ENCODE results near the gene JADE3. TPM values are rescaled to one million over a fixed set of nuclear protein-coding genes. Genes with fewer than 3 reads are reported as not detected.

JADE3 gene
- 1 to 10 TPM; 5.1 to 7.3 (median 5.9) TPM for total RNA-seq (2021; fragmentation: NEBNext Ultra II Directional; extraction: Animal tissue kit (Norgen Biotek cat#: 25700))
- long read RNA-seq, full-length matches to known transcripts = 1 of 2 reads
- long read RNA-seq, partial matches to known transcripts = 1 of 2 reads
- long read RNA-seq, other reads (novel, unspliced or antisense) = 0 of 2 reads

- Mint-ChIP-seq H3K36me3 (ENCODE audit: low read depth) (no peaks in the 10 kb centered on the region), H3K27me3 (ENCODE audit: insufficient read depth) (peaks cover 5% of the 10 kb centered on the region; the same call in 1 of the 2 replicates), H3K9me3 (no peaks in the 10 kb centered on the region), H3K4me1 (ENCODE audit: low read depth) (peaks cover 8% of the 10 kb centered on the region; the same call in 1 of the 2 replicates), H3K4me3 (peak within 1 kb of the TSS; percentile 93), H3K27ac (no peak within 1 kb of the TSS)
- peak; percentile 34 for DNase-seq
- TF ChIP-seq CTCF (IDR thresholded peaks at IDR 0.05) = no peak
Measured at GRCh38 chrX:46912098-46912602, at the start of gene JADE3. Gene JADE3, plus strand, starts transcription at chrX:46912421. Its CDS starts 72,474 bp downstream, at chrX:46984895.

- Mint-ChIP-seq H3K27ac (peak overlapping the region; percentile 17; the same call in 1 of the 2 replicates), H3K4me1 (ENCODE audit: low read depth) (peaks cover 19% of the 10 kb centered on the region)
- no peak for TF ChIP-seq CTCF (IDR thresholded peaks at IDR 0.05)
Measured at GRCh38 chrX:46863072-46863471, 49.1 kb upstream of the JADE3 start.

GRCh38 chrX:46864606-46865005 is 47.6 kb upstream of the JADE3 start:
- Mint-ChIP-seq H3K4me1 (ENCODE audit: low read depth) (peaks cover 19% of the 10 kb centered on the region), H3K27ac (peak overlapping the region; percentile 83), H3K36me3 (ENCODE audit: low read depth) (peaks cover 14% of the 10 kb centered on the region), H3K27me3 (ENCODE audit: insufficient read depth) (no peaks in the 10 kb centered on the region; the same call in 1 of the 2 replicates), H3K4me3 (no peak overlapping the region), H3K9me3 (no peaks in the 10 kb centered on the region)
- TF ChIP-seq CTCF (IDR thresholded peaks at IDR 0.05) = no peak
- no peak for DNase-seq

More at GRCh38 chrX:46863072-46863471, 49.1 kb upstream of the JADE3 start:
- Mint-ChIP-seq H3K9me3 (no peaks in the 10 kb centered on the region), H3K4me3 (no peak overlapping the region), H3K27me3 (ENCODE audit: insufficient read depth) (no peaks in the 10 kb centered on the region; the same call in 1 of the 2 replicates), H3K36me3 (ENCODE audit: low read depth) (peaks cover 14% of the 10 kb centered on the region)
- DNase-seq = no peak

- Mint-ChIP-seq H3K4me3 (peak overlapping the region; percentile 36; the same call in 1 of the 2 replicates), H3K27ac (peak overlapping the region; percentile 83), H3K36me3 (ENCODE audit: low read depth) (peaks cover 14% of the 10 kb centered on the region), H3K27me3 (ENCODE audit: insufficient read depth) (no peaks in the 10 kb centered on the region; the same call in 1 of the 2 replicates), H3K4me1 (ENCODE audit: low read depth) (peaks cover 19% of the 10 kb centered on the region), H3K9me3 (no peaks in the 10 kb centered on the region)
- peak; percentile 17 for DNase-seq
- no peak for TF ChIP-seq CTCF (IDR thresholded peaks at IDR 0.05)
Measured at GRCh38 chrX:46865281-46865680, 46.9 kb upstream of the JADE3 start.

- no peak overlapping the region for H3K27ac Mint-ChIP-seq
- DNase-seq = no peak
- H3K27me3 Mint-ChIP-seq (ENCODE audit: insufficient read depth) = no peaks in the 10 kb centered on the region; the same call in 1 of the 2 replicates
- peaks cover 14% of the 10 kb centered on the region for H3K36me3 Mint-ChIP-seq (ENCODE audit: low read depth)
- no peak for TF ChIP-seq CTCF (IDR thresholded peaks at IDR 0.05)
- no peaks in the 10 kb centered on the region for H3K9me3 Mint-ChIP-seq
- no peak overlapping the region for H3K4me3 Mint-ChIP-seq
- H3K4me1 Mint-ChIP-seq (ENCODE audit: low read depth) = peaks cover 19% of the 10 kb centered on the region
Measured at GRCh38 chrX:46866726-46867125, 45.5 kb upstream of the JADE3 start.
